Spleen (tissue), 3 donors: ENCODE results near the gene PCCA.

Source experiments
- POLR2A ChIP-seq, 3 donors: fragments of 450-650 bp; IDR thresholded peaks; one replicate each; pipeline ENCODE4 v1.5.1; 2017; ENCODE audit warnings: antibody characterized with exemption in 3 of 3, mild to moderate bottlenecking in 1 of 3
- POLR2AphosphoS5 ChIP-seq, 3 donors: sonication (generic); formaldehyde crosslinking; IDR thresholded peaks; one replicate each; pipeline ENCODE4 v1.5.1; 2017; ENCODE audit warnings: antibody characterized with exemption in 3 of 3

- TF ChIP-seq POLR2AphosphoS5 (IDR thresholded peaks at IDR 0.05) (no peak), POLR2A (IDR thresholded peaks at IDR 0.05) (no peak)
Measured at GRCh38 chr13:100478107-100478809, 389.4 kb downstream of the PCCA start.
